Effector memory CD8-positive, alpha-beta T cell (primary cell): ENCODE measurements around the gene ZGLP1.
A peak's percentile ranks its signal among the peaks of the same experiment; 100 is the strongest.
"Not testable (repeated sequence)": the region's sequence is repeated elsewhere in the genome, so short reads cannot be mapped to it uniquely, and the experiment has no call there.

Source experiments
- ATAC-seq: fragments of 150-1000 bp; cut with Tn5 transposase; replicated peaks from 2 replicates; pipeline ENCODE4 v1.10.0; 2021; ENCODE audit warnings: mild to moderate bottlenecking, moderate library complexity
- DNase-seq, 3 experiments: peaks; one replicate each; pipeline ENCODE4 v3.0.0; 2021
- H3K27ac Mint-ChIP-seq, 2 donors: one replicate each; pipeline ENCODE4 v1.8.0; 2022; ENCODE audit warnings: mild to moderate bottlenecking in 2 of 2, mixed read lengths in 2 of 2, moderate library complexity in 2 of 2
- H3K27me3 Mint-ChIP-seq, 2 donors: one replicate each; pipeline ENCODE4 v1.8.0; 2022; ENCODE audit warnings: mixed read lengths in 2 of 2
- H3K36me3 Mint-ChIP-seq: one replicate; pipeline ENCODE4 v1.8.0; 2022; ENCODE audit warnings: mild to moderate bottlenecking, moderate library complexity, mixed read lengths; ENCODE audit not compliant: insufficient read depth
- H3K4me1 Mint-ChIP-seq, 2 donors: one replicate each; pipeline ENCODE4 v1.8.0; 2022; ENCODE audit warnings: low read depth in 2 of 2, mixed read lengths in 2 of 2
- H3K4me3 Mint-ChIP-seq, 2 donors: one replicate each; pipeline ENCODE4 v1.8.0; 2022; ENCODE audit warnings: mild to moderate bottlenecking in 2 of 2, mixed read lengths in 2 of 2, moderate library complexity in 2 of 2
- H3K9me3 Mint-ChIP-seq, 2 donors: one replicate each; pipeline ENCODE4 v1.8.0; 2022; ENCODE audit warnings: mixed read lengths in 2 of 2
- total RNA-seq, 9 experiments: gene quantifications; one replicate each; lab custom pipeline; 2026; lab: John Stamatoyannopoulos, UW

The ZGLP1 gene
- total RNA-seq = 0 to 2.0 (median 1.2) reads per million in 9 experiments

DNA sequence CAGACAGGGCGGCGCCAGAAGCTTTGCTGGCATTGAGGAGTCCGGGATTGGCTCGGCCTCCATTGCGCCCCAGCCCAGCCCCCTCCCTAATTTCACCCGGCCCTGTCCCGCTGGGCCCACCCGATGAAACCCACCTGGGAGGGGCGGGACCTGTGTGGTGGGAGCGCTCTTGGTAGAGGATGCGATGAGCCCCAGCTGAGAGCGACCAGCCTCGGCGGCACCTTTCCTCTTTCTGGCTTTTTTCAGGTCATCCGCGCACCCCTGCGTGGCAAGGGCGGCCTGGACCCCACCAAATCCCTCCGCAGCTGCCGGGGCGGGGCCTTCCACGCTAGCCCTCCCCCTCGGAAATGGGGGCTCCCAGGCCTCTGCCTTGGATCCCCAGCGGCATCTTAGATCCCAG lies at the start of gene ZGLP1:
Gene ZGLP1, minus strand, starts transcription at position 393 of the 400 bp plus-strand sequence.
- Mint-ChIP-seq H3K27me3 (no peaks in the 10 kb centered on the region), H3K27ac (peak within 1 kb of the TSS in 1 of 2 donors; percentile 55), H3K4me3 (no peak within 1 kb of the TSS), H3K9me3 (no peaks in the 10 kb centered on the region), H3K36me3 (peaks cover 6% of the 10 kb centered on the region), H3K4me1 (no peaks in the 10 kb centered on the region)
- no peak for DNase-seq
- ATAC-seq = no peak

DNA sequence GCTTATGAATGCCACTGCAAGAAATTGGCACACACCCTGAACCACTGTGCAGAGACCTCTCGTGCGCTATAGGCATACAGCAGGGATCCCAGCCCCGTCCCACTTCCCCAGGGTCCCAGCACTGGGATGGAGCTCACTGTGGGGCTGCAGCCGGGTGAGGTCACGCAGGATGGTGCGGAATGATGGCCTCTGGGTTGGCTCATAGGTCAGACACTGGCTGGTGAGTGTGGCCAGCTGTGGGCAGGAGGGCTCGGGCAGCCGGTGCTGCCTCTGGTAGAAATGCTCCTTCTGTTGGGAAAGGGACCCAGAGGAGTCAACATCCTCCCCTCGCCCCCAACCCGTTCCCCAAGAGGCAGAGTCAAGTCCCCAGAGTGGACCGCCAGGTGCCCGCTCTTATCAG lies 46.8 kb upstream of the ZGLP1 start:
- Mint-ChIP-seq H3K27ac (no peak overlapping the region), H3K9me3 (no peaks in the 10 kb centered on the region), H3K36me3 (peaks cover 82% of the 10 kb centered on the region), H3K4me3 (no peak overlapping the region), H3K27me3 (no peaks in the 10 kb centered on the region), H3K4me1 (no peaks in the 10 kb centered on the region)
- ATAC-seq (no peak), DNase-seq (no peak)

DNA sequence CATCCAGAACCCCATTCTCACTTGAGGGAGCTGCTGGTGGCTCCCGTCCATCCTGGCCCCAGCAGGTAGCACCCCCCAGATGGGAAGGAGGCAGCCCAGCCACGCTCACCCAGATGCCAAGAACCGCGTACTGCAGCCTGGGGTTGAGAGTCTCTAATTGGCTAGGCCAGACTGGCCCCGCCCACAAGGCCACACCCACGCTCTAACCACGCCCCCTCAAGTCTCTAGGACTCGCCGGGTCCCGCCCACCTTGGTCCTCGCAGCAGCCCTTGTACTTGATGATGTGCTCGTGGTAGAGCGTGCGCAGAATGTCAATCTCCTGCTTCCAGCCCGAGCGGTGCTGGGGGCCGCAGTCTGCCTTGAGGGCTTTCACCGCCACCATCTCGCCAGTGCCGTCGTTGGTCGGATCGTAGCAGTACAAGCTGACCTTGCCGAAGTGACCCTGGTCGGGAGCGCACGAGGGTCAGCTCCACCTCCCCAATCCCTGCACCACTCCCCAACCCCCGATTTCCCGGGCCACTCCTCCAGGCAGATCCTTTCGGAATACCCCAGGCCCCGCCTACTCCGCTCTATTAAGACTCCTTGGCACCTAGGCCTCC lies 44.3 kb upstream of the ZGLP1 start:
- Mint-ChIP-seq H3K9me3 (no peaks in the 10 kb centered on the region), H3K4me3 (no peak overlapping the region), H3K27ac (peak overlapping the region in 1 of 2 donors; percentile 68), H3K4me1 (no peaks in the 10 kb centered on the region), H3K36me3 (peaks cover 81% of the 10 kb centered on the region), H3K27me3 (no peaks in the 10 kb centered on the region)
- DNase-seq (peak in 1 of 3 experiments; percentile 12), ATAC-seq (peak; percentile 29)

DNA sequence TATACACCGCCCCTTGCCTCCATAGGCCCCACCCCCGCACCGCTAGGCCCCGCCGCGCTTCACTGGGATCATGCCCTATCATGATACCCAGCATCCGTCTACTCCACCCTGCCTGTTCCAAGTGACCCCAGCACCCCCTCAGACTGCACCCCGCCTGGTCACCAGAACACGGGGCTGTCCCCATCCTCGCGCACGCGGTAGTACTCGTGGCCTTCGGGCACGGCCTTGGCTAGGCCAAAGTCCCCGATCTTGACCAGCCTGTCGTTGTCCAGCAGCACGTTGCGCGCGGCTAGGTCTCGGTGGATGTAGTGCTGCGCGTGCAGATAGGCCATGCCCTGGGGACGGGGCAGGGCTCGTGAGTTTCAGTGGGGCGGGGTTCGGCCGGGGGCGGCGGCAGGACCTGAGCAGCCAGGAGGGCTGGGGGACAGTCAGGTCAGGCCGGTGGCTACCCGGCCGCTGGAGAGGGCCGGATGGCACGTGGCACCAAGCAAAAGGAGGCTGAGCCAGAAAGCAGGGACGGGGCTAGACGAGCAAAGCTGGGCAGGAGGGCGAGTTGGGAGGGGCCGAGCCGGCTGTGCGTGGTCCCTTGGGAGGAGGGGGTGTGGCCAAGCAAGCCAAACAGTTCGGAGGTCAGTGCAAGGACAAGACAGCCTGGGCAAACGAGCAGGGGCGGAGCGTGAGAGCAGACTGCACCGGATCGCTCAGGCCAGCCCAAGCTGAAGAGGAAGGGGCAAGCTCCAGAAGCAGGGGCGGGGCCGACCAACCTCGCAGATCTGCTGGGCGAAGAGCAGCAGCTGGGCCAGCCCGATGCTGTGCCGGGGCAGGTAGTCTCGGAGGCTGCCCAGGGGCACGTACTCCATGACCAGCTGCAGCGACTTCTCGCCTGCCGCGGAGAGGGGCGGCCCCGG lies 43.4 kb upstream of the ZGLP1 start:
- H3K36me3 Mint-ChIP-seq = peaks cover 72% of the 10 kb centered on the region
- no peak for ATAC-seq
- H3K27me3 Mint-ChIP-seq = no peaks in the 10 kb centered on the region
- no peaks in the 10 kb centered on the region for H3K4me1 Mint-ChIP-seq
- no peaks in the 10 kb centered on the region for H3K9me3 Mint-ChIP-seq
- H3K27ac Mint-ChIP-seq = no peak overlapping the region
- no peak for DNase-seq
- no peak overlapping the region for H3K4me3 Mint-ChIP-seq

DNA sequence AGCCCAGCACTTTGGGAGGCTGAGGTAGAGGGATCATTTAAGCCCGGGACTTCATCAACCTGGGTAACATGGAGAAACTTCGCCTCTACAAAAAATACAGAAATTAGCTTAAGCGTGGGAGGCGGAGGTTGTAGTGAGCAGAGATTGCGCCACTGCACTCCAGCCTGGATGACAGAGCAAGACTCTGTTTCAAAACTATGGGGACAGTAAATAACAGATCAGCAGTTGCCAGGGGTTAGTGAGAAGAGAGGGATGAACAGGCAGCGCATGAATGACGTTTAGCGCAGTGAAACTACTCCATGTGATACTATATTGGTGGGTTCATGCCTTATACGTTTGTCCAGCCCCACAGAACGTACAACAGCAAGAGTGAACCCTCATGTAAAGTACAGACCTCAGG lies 36.9 kb upstream of the ZGLP1 start:
- H3K36me3 Mint-ChIP-seq = peaks cover 17% of the 10 kb centered on the region
- no peaks in the 10 kb centered on the region for H3K27me3 Mint-ChIP-seq
- DNase-seq (no peak), ATAC-seq (no peak)
- no peak overlapping the region for H3K4me3 Mint-ChIP-seq
- no peak overlapping the region for H3K27ac Mint-ChIP-seq
- no peaks in the 10 kb centered on the region for H3K4me1 Mint-ChIP-seq
- no peaks in the 10 kb centered on the region for H3K9me3 Mint-ChIP-seq

DNA sequence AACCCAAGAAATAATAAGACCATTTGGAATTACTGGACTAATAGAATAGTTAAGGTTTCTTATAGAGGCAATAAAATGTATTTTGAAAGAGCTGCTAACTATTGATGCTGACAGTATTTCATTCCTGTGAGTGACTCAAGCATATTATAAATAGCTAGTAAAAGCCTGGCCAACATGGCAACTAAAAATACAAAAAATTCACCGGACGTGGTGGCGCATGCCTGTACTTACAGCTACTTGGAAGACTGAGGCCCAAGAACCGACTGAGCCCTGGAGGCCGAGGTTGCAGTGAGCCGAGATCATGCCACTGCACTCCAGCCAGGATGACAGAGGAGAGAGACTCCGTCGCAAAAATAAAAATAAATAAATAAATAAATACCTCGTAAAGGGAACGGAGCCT lies 35.2 kb upstream of the ZGLP1 start:
- no peak for ATAC-seq
- peaks cover 6 to 7% of the 10 kb centered on the region in 2 donors for H3K4me1 Mint-ChIP-seq
- no peaks in the 10 kb centered on the region for H3K27me3 Mint-ChIP-seq
- peaks cover under 1% of the 10 kb centered on the region for H3K36me3 Mint-ChIP-seq
- no peak for DNase-seq
- no peaks in the 10 kb centered on the region for H3K9me3 Mint-ChIP-seq
- H3K27ac Mint-ChIP-seq = no peak overlapping the region
- no peak overlapping the region for H3K4me3 Mint-ChIP-seq

DNA sequence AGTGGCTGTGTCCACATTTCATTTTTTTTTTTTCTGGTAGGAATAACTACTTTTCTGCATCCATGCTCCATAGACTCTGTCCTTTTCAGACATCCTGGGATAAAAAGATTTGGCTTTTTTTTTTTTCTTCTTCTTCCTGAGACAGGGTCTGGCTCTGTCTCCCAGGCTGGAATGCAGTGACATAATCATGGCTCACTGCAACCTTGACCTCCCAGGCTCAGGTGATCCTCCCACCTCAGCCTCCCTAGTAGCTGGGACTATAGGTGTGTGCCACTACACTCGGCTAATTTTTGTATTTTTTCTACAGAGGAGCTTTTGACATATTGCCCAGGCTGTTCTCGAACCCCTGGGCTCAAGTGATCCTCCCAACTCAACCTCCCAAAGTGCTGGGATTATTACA lies 33.9 kb upstream of the ZGLP1 start:
- peaks cover 4% of the 10 kb centered on the region for H3K36me3 Mint-ChIP-seq
- peaks cover 18 to 19% of the 10 kb centered on the region in 2 donors for H3K4me1 Mint-ChIP-seq
- H3K27ac Mint-ChIP-seq = no peak overlapping the region
- ATAC-seq (no peak), DNase-seq (no peak)
- no peaks in the 10 kb centered on the region for H3K27me3 Mint-ChIP-seq
- no peak overlapping the region for H3K4me3 Mint-ChIP-seq
- no peaks in the 10 kb centered on the region for H3K9me3 Mint-ChIP-seq

DNA sequence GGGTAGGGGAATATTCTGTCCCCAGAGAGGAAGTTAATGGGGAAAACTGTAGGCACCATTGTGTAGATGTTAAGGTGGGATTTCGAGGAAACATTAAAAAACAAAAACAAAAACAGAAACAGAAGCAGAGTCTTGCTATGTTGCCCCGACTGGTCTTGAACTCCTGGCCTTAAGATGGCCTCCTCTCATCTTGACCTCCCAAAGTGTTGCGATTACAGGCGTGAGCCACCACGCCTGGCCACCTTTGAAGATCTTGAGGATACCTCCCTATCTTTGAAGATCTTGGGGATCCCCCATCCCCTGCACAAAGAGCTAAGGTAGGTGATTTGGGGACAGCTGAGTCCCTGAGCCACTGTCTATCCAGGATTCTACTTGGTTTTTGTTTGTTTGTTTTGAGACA lies 30.4 kb upstream of the ZGLP1 start:
- Mint-ChIP-seq H3K9me3 (no peaks in the 10 kb centered on the region), H3K36me3 (peaks cover 23% of the 10 kb centered on the region), H3K27me3 (no peaks in the 10 kb centered on the region), H3K4me3 (peak overlapping the region; percentile 86 to 90), H3K27ac (peak overlapping the region; percentile 84 to 86), H3K4me1 (peaks cover 22 to 24% of the 10 kb centered on the region in 2 donors)
- no peak for DNase-seq
- ATAC-seq = no peak

DNA sequence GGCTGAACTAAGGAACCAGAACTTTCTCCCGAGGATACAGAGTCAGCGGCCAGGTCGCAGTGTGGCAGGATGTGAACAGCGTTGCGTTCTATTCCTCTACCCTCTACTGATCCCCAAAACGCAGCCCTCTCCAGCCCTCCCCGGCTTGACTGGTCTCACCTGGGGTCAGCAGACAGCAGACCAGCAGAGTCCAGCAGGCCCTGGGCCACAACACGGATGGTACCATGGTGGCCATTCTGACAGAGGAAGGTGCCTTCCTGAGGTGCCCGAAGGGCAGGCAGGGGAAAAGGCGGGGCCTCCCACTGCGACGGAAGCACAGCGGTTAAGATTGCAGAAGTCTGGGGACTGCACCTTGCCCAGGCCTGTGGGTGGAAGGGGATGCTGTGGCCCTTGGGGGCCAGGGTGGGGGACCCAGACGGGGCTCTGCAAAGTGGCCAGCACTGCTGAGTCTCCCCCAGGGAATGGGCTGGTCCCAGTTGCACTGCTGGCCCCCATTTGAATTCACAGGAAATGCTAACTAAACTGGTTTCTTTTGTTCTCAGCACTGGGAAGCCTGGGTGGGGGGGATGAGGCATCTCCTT lies 29.9 kb upstream of the ZGLP1 start, which contains the start of gene ICAM3:
Gene ICAM3, minus strand, starts transcription at position 245 of the 581 bp plus-strand sequence. Its CDS starts 10 bp downstream, at position 235.
- H3K9me3 Mint-ChIP-seq = no peaks in the 10 kb centered on the region
- DNase-seq (peak; percentile 49 to 53 (median 49)), ATAC-seq (peak; percentile 97)
- no peaks in the 10 kb centered on the region for H3K27me3 Mint-ChIP-seq
- H3K4me1 Mint-ChIP-seq = peaks cover 22 to 24% of the 10 kb centered on the region in 2 donors
- peaks cover 24% of the 10 kb centered on the region for H3K36me3 Mint-ChIP-seq
- peak within 1 kb of the TSS; percentile 86 to 90 for H3K4me3 Mint-ChIP-seq
- peak within 1 kb of the TSS; percentile 84 to 86 for H3K27ac Mint-ChIP-seq

DNA sequence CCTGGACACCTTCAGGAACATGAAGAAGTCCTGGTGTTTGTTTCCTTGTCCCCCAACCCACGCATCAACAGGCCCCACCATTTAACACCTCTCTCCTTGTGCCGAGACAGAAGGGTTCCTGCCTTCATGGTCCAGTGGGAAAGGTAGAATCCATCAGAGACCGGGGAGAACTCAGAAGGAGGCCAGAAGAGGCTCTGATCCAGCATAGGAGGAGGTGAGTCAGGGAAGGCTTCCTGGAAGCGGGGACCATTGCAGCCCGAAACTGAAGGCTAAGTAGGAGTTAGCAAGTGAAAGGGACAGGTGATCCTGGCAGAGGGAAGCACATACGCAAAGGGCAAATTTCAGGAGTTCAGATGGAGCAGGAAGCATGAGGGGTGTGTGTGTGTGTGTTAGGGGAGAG lies 29.3 kb upstream of the ZGLP1 start:
- Mint-ChIP-seq H3K4me1 (peaks cover 26 to 28% of the 10 kb centered on the region in 2 donors), H3K36me3 (peaks cover 27% of the 10 kb centered on the region), H3K4me3 (peak overlapping the region; percentile 86 to 90), H3K27ac (peak overlapping the region; percentile 84 to 86), H3K9me3 (no peaks in the 10 kb centered on the region), H3K27me3 (no peaks in the 10 kb centered on the region)
- no peak for DNase-seq
- no peak for ATAC-seq

DNA sequence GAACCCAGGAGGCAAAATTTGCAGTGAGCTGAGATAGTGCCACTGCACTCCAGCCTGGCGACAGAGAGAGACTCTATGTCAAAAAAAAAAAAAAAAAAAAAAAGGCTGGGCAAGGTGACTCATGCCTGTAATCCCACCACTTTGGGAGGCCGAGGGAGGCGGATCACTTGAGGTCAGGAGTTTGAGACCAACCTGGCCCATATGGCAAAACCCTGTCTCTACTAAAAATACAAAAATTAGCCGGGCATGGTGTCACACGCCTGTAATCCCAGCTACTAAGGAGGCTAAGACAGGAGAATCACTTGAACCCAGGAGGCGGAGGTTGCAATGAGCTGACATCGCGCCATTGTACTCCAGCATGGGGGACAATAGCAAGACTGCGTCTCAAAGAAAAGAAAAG lies 27.1 kb upstream of the ZGLP1 start:
- H3K36me3 Mint-ChIP-seq = peaks cover 43% of the 10 kb centered on the region
- DNase-seq, H3K9me3 Mint-ChIP-seq, H3K27me3 Mint-ChIP-seq, ATAC-seq, H3K4me3 Mint-ChIP-seq: not testable (repeated sequence)
- H3K27ac Mint-ChIP-seq = peak overlapping the region in 1 of 2 donors; percentile 41
- H3K4me1 Mint-ChIP-seq = peaks cover 37 to 48% of the 10 kb centered on the region in 2 donors

DNA sequence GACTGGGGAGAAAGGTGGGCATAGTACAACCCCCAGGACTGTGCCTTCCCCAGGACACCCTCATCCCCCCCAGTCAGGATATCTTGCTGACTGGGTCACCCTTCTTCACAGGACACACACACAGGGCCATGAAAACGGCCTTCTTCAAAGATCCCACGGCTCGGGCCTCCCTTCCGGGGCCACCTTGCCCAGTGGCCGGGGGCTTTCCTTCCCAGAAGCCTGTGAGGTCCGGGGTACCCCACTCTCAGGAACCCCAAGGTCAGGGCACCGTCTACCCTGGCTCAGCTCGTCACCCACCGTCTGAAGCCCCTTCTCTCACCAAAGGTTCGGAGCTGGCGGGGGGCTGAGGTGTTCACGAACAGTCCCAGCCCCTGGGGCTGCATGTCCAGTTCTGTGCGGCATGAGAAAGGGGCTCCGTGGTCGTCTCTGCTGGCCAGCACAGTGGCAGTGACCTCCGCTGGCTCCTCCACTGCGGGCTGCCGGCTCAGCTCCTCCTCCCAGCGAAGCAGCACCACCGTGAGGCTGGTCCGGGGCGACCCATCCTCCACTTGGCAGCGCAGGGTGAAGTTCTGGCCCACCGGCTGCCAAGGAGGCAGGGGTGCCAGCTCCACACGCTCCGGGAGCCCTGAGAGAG lies 25.9 kb upstream of the ZGLP1 start:
- H3K4me3 Mint-ChIP-seq = peak overlapping the region in 1 of 2 donors; percentile 47
- H3K4me1 Mint-ChIP-seq = peaks cover 34 to 45% of the 10 kb centered on the region in 2 donors
- no peak overlapping the region for H3K27ac Mint-ChIP-seq
- peaks cover 53% of the 10 kb centered on the region for H3K36me3 Mint-ChIP-seq
- H3K27me3 Mint-ChIP-seq = no peaks in the 10 kb centered on the region
- ATAC-seq (no peak), DNase-seq (no peak)
- H3K9me3 Mint-ChIP-seq = no peaks in the 10 kb centered on the region
